ENCODE data around the gene GRID2. TPM values are rescaled to one million over a fixed set of nuclear protein-coding genes. Genes with fewer than 3 reads are reported as not detected.

The GRID2 gene
- polyA plus RNA-seq, 3 donors = 3.3 to 6.3 (median 4.8) TPM

- DNase-seq (ENCODE audit: extremely low read depth in 1 of 11, low read depth in 9 of 11, low spot score in 4 of 11) = no peak
These were observed 689.0 kb downstream of the GRID2 start for GRCh38 chr4:92992758-92993157.

- no peak for DNase-seq (ENCODE audit: extremely low read depth in 1 of 11, low read depth in 9 of 11, low spot score in 4 of 11)
These were observed 691.0 kb downstream of the GRID2 start for GRCh38 chr4:92994727-92995126.

- DNase-seq (ENCODE audit: extremely low read depth in 1 of 11, low read depth in 9 of 11, low spot score in 4 of 11) = no peak
These were observed 692.8 kb downstream of the GRID2 start for GRCh38 chr4:92996533-92996932.

GRCh38 chr4:93000910-93001309 lies 697.1 kb downstream of the GRID2 start:
- DNase-seq (ENCODE audit: extremely low read depth in 1 of 11, low read depth in 9 of 11, low spot score in 4 of 11) = no peak

GRCh38 chr4:93002240-93002639 lies 698.5 kb downstream of the GRID2 start:
- DNase-seq (ENCODE audit: extremely low read depth in 1 of 11, low read depth in 9 of 11, low spot score in 4 of 11) = no peak

- DNase-seq (ENCODE audit: extremely low read depth in 1 of 11, low read depth in 9 of 11, low spot score in 4 of 11) = no peak
These were observed 712.6 kb downstream of the GRID2 start for GRCh38 chr4:93016350-93016749.

- no peak for DNase-seq (ENCODE audit: extremely low read depth in 1 of 11, low read depth in 9 of 11, low spot score in 4 of 11)
These were observed 714.5 kb downstream of the GRID2 start for GRCh38 chr4:93018243-93018642.

GRCh38 chr4:93018806-93019205 lies 715.0 kb downstream of the GRID2 start:
- no peak for DNase-seq (ENCODE audit: extremely low read depth in 1 of 11, low read depth in 9 of 11, low spot score in 4 of 11)

GRCh38 chr4:93029769-93030168 lies 726.0 kb downstream of the GRID2 start:
- peak in 9 of 11 donors; percentile 7 to 41 (median 13) for DNase-seq (ENCODE audit: extremely low read depth in 1 of 11, low read depth in 9 of 11, low spot score in 4 of 11)

GRCh38 chr4:93030670-93031069 lies 726.9 kb downstream of the GRID2 start:
- no peak for DNase-seq (ENCODE audit: extremely low read depth in 1 of 11, low read depth in 9 of 11, low spot score in 4 of 11)

GRCh38 chr4:93031431-93032098 lies 727.8 kb downstream of the GRID2 start:
- no peak for DNase-seq (ENCODE audit: extremely low read depth in 1 of 11, low read depth in 9 of 11, low spot score in 4 of 11)

GRCh38 chr4:93042746-93043145 lies 739.0 kb downstream of the GRID2 start:
- no peak for DNase-seq (ENCODE audit: extremely low read depth in 1 of 11, low read depth in 9 of 11, low spot score in 4 of 11)

GRCh38 chr4:93053140-93053539 lies 749.4 kb downstream of the GRID2 start:
- no peak for DNase-seq (ENCODE audit: extremely low read depth in 1 of 11, low read depth in 9 of 11, low spot score in 4 of 11)

GRCh38 chr4:93061826-93062225 lies 758.1 kb downstream of the GRID2 start:
- DNase-seq (ENCODE audit: extremely low read depth in 1 of 11, low read depth in 9 of 11, low spot score in 4 of 11) = no peak

- DNase-seq (ENCODE audit: extremely low read depth in 1 of 11, low read depth in 9 of 11, low spot score in 4 of 11) = no peak
These were observed 759.6 kb downstream of the GRID2 start for GRCh38 chr4:93063325-93063724.

GRCh38 chr4:93065790-93066189 lies 762.0 kb downstream of the GRID2 start:
- DNase-seq (ENCODE audit: extremely low read depth in 1 of 11, low read depth in 9 of 11, low spot score in 4 of 11) = no peak

- DNase-seq (ENCODE audit: extremely low read depth in 1 of 11, low read depth in 9 of 11, low spot score in 4 of 11) = no peak
These were observed 763.0 kb downstream of the GRID2 start for GRCh38 chr4:93066749-93067148.

- no peak for DNase-seq (ENCODE audit: extremely low read depth in 1 of 11, low read depth in 9 of 11, low spot score in 4 of 11)
These were observed 768.5 kb downstream of the GRID2 start for GRCh38 chr4:93072292-93072691.

- no peak for DNase-seq (ENCODE audit: extremely low read depth in 1 of 11, low read depth in 9 of 11, low spot score in 4 of 11)
These were observed 776.5 kb downstream of the GRID2 start for GRCh38 chr4:93080316-93080715.

- DNase-seq (ENCODE audit: extremely low read depth in 1 of 11, low read depth in 9 of 11, low spot score in 4 of 11) = no peak
These were observed 781.0 kb downstream of the GRID2 start for GRCh38 chr4:93084599-93085305.

- no peak for DNase-seq (ENCODE audit: extremely low read depth in 1 of 11, low read depth in 9 of 11, low spot score in 4 of 11)
These were observed 782.6 kb downstream of the GRID2 start for GRCh38 chr4:93086356-93086755.

Data from renal cortex interstitium (tissue), 11 donors.